Natural killer cell (primary cell): Measurements from ENCODE around the gene JAKMIP3. TPM values are rescaled to one million over a fixed set of nuclear protein-coding genes. Genes with fewer than 3 reads are reported as not detected.

Experiments
- ATAC-seq, 3 donors: fragments of 150-1000 bp in 2 of 3; fragments of 200-7000 bp in 1 of 3; cut with Tn5 transposase; 1 replicate in 1 of 3; 2 replicates in 2 of 3; pipeline ENCODE4 v1.10.0; 2021; ENCODE audit warnings: mild to moderate bottlenecking in 2 of 3, moderate library complexity in 2 of 3
- DNase-seq, 2 donors: peaks; one replicate each; pipeline versions ENCODE4 v3.0.0 to v3.0.0-alpha.2; 2013 to 2021; ENCODE audit warnings: mixed read lengths in 1 of 2
- H3K27ac ChIP-seq: one replicate; pipeline ENCODE4 v1.5.1; 2013; ENCODE audit warnings: mild to moderate bottlenecking, low read length
- H3K27me3 ChIP-seq: one replicate; pipeline ENCODE4 v1.6.1; 2013; ENCODE audit warnings: low read length; ENCODE audit not compliant: control insufficient read depth, insufficient read depth
- H3K36me3 ChIP-seq: one replicate; pipeline ENCODE4 v1.6.1; 2013; ENCODE audit warnings: low read length; ENCODE audit not compliant: control insufficient read depth, insufficient read depth
- H3K4me1 ChIP-seq: one replicate; pipeline ENCODE4 v1.6.1; 2013; ENCODE audit warnings: low read length; ENCODE audit not compliant: control insufficient read depth, insufficient read depth
- H3K4me3 ChIP-seq: one replicate; pipeline ENCODE4 v1.5.1; 2013; ENCODE audit warnings: low read length
- H3K9me3 ChIP-seq: one replicate; pipeline ENCODE4 v1.6.1; 2013; ENCODE audit warnings: low read length; ENCODE audit not compliant: control insufficient read depth, insufficient read depth
- H3K27ac Mint-ChIP-seq, 2 donors: one replicate each; pipeline ENCODE4 v1.8.0; 2022; ENCODE audit warnings: mild to moderate bottlenecking in 2 of 2, mixed read lengths in 2 of 2, moderate library complexity in 1 of 2
- H3K27me3 Mint-ChIP-seq, 2 donors: one replicate each; pipeline ENCODE4 v1.8.0; 2022; ENCODE audit warnings: low read depth in 2 of 2, mixed read lengths in 2 of 2
- H3K36me3 Mint-ChIP-seq: one replicate; pipeline ENCODE4 v1.8.0; 2022; ENCODE audit warnings: mixed read lengths
- H3K4me1 Mint-ChIP-seq, 2 donors: one replicate each; pipeline ENCODE4 v1.8.0; 2022; ENCODE audit warnings: mixed read lengths in 2 of 2
- H3K4me3 Mint-ChIP-seq: one replicate; pipeline ENCODE4 v1.8.0; 2022; ENCODE audit warnings: mild to moderate bottlenecking, moderate library complexity, mixed read lengths
- H3K9me3 Mint-ChIP-seq, 2 donors: one replicate each; pipeline ENCODE4 v1.8.0; 2022; ENCODE audit warnings: mixed read lengths in 2 of 2
- WGBS: methylation state at CpG from one replicate; pipeline ENCODE4 v1.1.7; 2013; ENCODE audit warnings: missing lambda C conversion rate; ENCODE audit not compliant: insufficient coverage; 5-methylcytosine and 5-hydroxymethylcytosine counted together
- intact Hi-C: fragments of 100-400 bp; cut with micrococcal nuclease; formaldehyde crosslinking; loops from one replicate; pipeline ENCODE4 v1.14.2; 2022
- total RNA-seq, 4 donors: library from RNA; stranded (reverse); fragments of 120-200 nt in 1 of 4; gene quantifications; one replicate each; pipeline versions ENCODE4 v1.2.3 to v1.2.4, GENCODE V29; 2013 to 2022
- TF ChIP-seq, protein P1 (sequence below): fragments of 200-600 bp; IDR thresholded peaks from one replicate; pipeline ENCODE4 v1.8.0; 2022; ENCODE audit warnings: antibody characterized with exemption

JAKMIP3 gene
- total RNA-seq, 3 donors from 2014 or later (not counting 1 experiment from before 2014, with no cell fraction given), result 0.19 to 0.45 (median 0.20) TPM

DNA sequence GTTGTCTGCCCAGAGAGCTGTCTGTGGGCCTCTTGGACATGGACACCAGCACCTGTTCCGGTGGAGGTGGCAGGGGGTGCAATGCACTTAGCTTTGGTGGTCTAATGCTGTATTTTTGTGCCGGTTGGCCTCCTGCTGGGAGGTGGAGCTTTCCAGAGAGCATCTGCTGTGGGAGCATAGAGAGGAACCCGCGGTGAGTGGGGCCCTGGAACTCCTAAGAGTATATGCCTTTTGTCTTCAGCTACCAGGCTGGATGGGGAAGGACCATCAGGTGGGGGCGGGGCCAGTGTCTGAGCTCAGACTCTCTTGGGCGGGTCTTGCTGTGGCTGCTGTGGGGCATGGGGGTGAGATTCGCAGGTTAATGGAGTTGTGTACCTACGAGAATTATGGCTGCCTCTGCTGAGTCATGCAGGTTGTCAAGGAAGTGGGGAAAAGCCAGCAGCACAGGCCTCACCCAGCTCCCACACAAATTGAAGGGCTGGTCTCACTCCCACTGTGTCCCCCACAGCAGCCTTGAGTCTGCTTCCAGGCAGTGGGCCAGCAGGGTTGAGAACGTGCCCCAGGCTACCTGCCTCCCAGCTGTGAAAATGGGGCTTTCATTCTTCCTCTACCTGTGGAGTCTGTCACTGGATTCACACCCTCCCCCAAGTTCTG is 29.0 kb downstream of the JAKMIP3 start:
- H3K27me3 ChIP-seq, result no peaks in the 10 kb centered on the region
- 68% methylated on average over 9 of the region's 9 CpGs for WGBS
- H3K4me3 Mint-ChIP-seq, result no peak overlapping the region
- no peaks in the 10 kb centered on the region for H3K9me3 ChIP-seq
- no peaks in the 10 kb centered on the region for H3K9me3 Mint-ChIP-seq
- H3K27ac Mint-ChIP-seq, result no peak overlapping the region
- DNase-seq (no peak), ATAC-seq (no peak)
- TF ChIP-seq, protein P1, sequence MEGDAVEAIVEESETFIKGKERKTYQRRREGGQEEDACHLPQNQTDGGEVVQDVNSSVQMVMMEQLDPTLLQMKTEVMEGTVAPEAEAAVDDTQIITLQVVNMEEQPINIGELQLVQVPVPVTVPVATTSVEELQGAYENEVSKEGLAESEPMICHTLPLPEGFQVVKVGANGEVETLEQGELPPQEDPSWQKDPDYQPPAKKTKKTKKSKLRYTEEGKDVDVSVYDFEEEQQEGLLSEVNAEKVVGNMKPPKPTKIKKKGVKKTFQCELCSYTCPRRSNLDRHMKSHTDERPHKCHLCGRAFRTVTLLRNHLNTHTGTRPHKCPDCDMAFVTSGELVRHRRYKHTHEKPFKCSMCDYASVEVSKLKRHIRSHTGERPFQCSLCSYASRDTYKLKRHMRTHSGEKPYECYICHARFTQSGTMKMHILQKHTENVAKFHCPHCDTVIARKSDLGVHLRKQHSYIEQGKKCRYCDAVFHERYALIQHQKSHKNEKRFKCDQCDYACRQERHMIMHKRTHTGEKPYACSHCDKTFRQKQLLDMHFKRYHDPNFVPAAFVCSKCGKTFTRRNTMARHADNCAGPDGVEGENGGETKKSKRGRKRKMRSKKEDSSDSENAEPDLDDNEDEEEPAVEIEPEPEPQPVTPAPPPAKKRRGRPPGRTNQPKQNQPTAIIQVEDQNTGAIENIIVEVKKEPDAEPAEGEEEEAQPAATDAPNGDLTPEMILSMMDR, result no peak
- H3K27ac ChIP-seq, result no peak overlapping the region
- peaks cover 20 to 25% of the 10 kb centered on the region in 2 donors for H3K27me3 Mint-ChIP-seq
- no peak overlapping the region for H3K4me3 ChIP-seq
- H3K36me3 Mint-ChIP-seq, result no peaks in the 10 kb centered on the region
- intact Hi-C loops, result no loop called here
- H3K36me3 ChIP-seq, result no peaks in the 10 kb centered on the region
- peaks cover 6 to 16% of the 10 kb centered on the region in 2 donors for H3K4me1 Mint-ChIP-seq
- peaks cover 4% of the 10 kb centered on the region for H3K4me1 ChIP-seq

DNA sequence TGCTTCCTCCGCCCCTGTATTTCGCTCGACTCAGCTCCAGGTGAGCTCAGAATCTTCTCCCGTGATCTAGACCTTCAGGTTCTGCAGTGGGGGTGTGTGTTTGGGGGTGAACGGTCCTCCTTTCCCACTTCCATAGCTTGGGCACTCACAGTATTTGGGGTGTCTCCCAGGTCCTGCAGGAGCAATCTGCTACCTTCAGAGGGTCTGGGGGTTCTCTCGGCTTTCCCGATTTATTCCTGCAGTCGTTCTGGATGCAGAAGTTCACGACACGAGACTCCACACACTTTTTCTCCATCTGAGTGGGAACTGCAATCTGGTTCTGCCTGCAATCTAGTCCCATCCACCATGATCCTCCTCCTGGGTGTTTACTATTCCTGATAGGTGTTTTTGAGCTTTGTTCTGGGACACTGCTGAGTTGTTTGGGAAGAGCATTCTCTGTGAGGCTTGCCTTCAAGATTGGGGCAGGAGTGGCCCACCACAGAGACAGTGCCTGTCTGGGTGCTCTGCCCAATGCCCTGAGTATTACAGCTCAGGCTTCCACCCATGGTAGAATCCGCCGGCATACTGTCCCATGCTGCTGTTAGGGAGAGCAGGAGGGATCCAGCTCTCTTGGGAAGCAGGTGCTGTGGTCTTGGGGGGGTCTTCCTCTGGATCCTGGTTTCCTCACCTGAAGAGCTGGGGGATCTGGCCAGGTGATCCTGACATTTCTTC is 29.8 kb downstream of the JAKMIP3 start:
- H3K4me1 ChIP-seq, result peaks cover 4% of the 10 kb centered on the region
- H3K9me3 ChIP-seq, result no peaks in the 10 kb centered on the region
- H3K4me3 ChIP-seq, result no peak overlapping the region
- H3K27ac Mint-ChIP-seq, result no peak overlapping the region
- H3K36me3 Mint-ChIP-seq, result no peaks in the 10 kb centered on the region
- DNase-seq (no peak), ATAC-seq (no peak)
- TF ChIP-seq, protein P1, result no peak
- 84% methylated on average over 8 of the region's 12 CpGs for WGBS
- intact Hi-C loops, result no loop called here
- H3K4me3 Mint-ChIP-seq, result no peak overlapping the region
- no peak overlapping the region for H3K27ac ChIP-seq
- peaks cover 19% of the 10 kb centered on the region in 2 donors for H3K27me3 Mint-ChIP-seq
- peaks cover 6 to 16% of the 10 kb centered on the region in 2 donors for H3K4me1 Mint-ChIP-seq
- H3K27me3 ChIP-seq, result no peaks in the 10 kb centered on the region
- H3K36me3 ChIP-seq, result no peaks in the 10 kb centered on the region
- no peaks in the 10 kb centered on the region for H3K9me3 Mint-ChIP-seq

DNA sequence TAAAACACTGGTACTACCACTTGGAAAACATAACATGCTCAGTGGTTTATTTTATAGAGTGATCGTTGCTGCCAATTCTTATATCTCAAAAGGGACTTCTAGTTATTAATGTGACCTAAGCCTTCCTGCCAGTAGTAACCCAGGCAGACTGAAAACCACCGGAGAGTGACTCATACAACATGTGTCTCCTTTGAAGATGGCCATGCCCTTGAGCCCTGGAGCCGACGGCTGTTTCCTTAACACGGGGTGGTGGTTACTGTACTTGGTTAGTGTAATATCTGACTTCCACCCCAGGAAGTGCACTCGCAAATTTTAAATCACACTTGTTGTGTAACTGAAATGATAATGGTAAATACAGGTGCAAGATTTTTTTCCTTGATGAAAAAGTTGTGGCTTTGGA is 30.5 kb downstream of the JAKMIP3 start:
- Histone ChIP-seq H3K4me1 (peaks cover 4% of the 10 kb centered on the region), H3K9me3 (no peaks in the 10 kb centered on the region), H3K27ac (no peak overlapping the region), H3K36me3 (no peaks in the 10 kb centered on the region), H3K4me3 (no peak overlapping the region), H3K27me3 (no peaks in the 10 kb centered on the region)
- 54% methylated on average over 5 of the region's 6 CpGs for WGBS
- Mint-ChIP-seq H3K9me3 (no peaks in the 10 kb centered on the region), H3K4me1 (peaks cover 6 to 16% of the 10 kb centered on the region in 2 donors), H3K27me3 (peaks cover 12 to 13% of the 10 kb centered on the region in 2 donors), H3K27ac (no peak overlapping the region), H3K36me3 (no peaks in the 10 kb centered on the region), H3K4me3 (no peak overlapping the region)
- ATAC-seq, result peak; percentile 42 to 95 (median 48)
- DNase-seq, result no peak
- TF ChIP-seq, protein P1, result no peak
- intact Hi-C loops, result no loop called here
